Sigmoid colon (tissue), 4 donors: Measurements from ENCODE around the gene BCL2L1.

Experiments used
- CTCF ChIP-seq, 4 experiments: fragments of 450-650 bp in 3 of 4; fragments of 200-600 bp in 1 of 4; IDR thresholded peaks; one replicate each; pipeline ENCODE4 v1.5.1; 2016 to 2019; ENCODE audit warnings: antibody characterized with exemption in 4 of 4, mild to moderate bottlenecking in 3 of 4, moderate library complexity in 2 of 4
- EP300 ChIP-seq, 4 donors: sonication (generic); formaldehyde crosslinking; IDR thresholded peaks; one replicate each; pipeline ENCODE4 v1.6.1; 2017; ENCODE audit warnings: antibody characterized with exemption in 4 of 4
- POLR2A ChIP-seq, 2 donors: fragments of 450-650 bp; IDR thresholded peaks; one replicate each; pipeline ENCODE4 v1.6.1; 2016; ENCODE audit warnings: antibody characterized with exemption in 2 of 2, mild to moderate bottlenecking in 2 of 2, moderate library complexity in 2 of 2

GRCh38 chr20:31663838-31664695 lies 58.6 kb downstream of the BCL2L1 start:
- TF ChIP-seq CTCF (IDR thresholded peaks at IDR 0.05) (no peak), POLR2A (IDR thresholded peaks at IDR 0.05) (no peak), EP300 (IDR thresholded peaks at IDR 0.05) (no peak)
